ENCODE measurements around the gene KCNMB4.
"Not testable (repeated sequence)": the region's sequence is repeated elsewhere in the genome, so short reads cannot be mapped to it uniquely, and the experiment has no call there.

The KCNMB4 gene

DNA sequence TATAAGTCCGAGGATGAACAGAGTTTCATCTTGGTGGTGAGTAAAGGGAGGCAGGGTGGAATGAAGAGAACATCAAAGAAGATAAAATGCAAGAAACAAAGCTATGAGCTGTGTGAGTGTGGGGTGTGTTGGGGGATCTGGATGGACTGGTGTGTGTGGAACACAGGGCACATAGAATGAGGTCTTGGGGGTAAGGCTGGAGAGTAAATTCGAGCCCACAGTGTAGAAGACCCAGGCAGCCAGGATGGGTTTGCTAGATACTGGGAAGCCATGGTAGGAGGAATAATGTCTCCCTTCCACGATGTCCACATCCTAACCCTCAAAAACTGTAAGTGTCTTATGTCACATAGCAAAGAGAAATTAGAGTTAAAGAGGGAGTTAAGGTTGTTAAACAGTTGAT lies 6.8 kb downstream of the KCNMB4 start:
- no peak for DNase-seq (ENCODE audit: low read depth)

- DNase-seq (ENCODE audit: low read depth) = no peak
Observed at GRCh38 chr12:70379846-70380245, 13.8 kb downstream of the KCNMB4 start.

- no peak for DNase-seq (ENCODE audit: low read depth)
Observed at GRCh38 chr12:70383484-70383883, 17.4 kb downstream of the KCNMB4 start.

- DNase-seq (ENCODE audit: low read depth) = no peak
Observed at GRCh38 chr12:70383886-70384285, 17.8 kb downstream of the KCNMB4 start.

GRCh38 chr12:70386771-70387170 lies 20.7 kb downstream of the KCNMB4 start:
- no peak for DNase-seq (ENCODE audit: low read depth)

DNA sequence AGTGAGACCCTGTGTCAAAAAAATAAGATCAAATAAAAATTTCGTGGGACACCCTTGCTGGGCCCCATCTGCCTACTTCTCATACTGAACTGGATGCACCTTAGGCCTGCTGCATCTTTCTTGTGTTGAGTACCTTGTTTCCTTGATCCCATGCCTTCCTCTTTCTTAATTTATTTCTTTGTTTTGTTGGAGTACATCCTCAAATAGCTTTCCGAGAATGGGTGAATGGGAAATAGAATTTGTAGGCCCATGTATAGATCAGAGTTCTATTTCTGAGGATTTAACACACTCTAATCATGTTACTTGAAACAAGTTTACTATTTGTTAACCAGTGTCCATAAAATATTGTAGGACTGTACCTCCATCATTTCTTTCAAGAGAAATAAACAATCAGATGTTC lies 23.6 kb downstream of the KCNMB4 start:
- DNase-seq (ENCODE audit: low read depth) = no peak

GRCh38 chr12:70392631-70393030 lies 26.5 kb downstream of the KCNMB4 start:
- not testable (repeated sequence) for DNase-seq (ENCODE audit: low read depth)

DNA sequence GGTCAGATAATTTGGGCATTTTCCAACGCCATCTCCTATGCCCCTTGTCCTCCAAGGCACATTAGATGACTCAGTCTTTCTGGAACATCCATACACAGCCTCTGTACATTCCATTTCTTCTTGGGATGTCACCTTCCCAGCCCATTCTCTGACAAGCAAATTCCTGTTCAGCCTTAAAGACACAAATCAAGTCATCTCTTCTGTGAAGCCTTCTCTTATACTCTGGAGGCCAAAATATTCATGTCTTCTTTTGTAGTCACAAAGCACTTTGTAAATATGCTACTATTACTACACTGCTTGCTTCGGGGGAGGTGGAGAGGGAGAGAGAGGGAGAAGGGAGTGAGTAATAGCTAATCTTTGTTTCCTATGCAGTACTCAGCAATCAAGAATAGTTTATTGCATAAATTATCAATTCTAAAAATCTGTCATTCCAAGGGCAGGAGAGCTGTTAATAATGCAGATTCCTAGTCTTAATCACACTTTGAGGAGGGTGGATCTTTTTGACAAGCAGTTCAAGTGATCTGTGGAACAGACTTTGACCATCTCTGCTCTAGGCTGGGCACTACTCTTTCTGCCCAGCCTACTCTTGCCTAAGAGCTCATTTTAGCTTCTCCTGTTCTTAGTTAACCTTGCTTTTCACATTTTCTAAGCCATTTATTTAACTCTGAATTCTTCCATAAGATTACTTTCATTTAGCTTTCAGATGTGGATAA lies 27.9 kb downstream of the KCNMB4 start:
- no peak for DNase-seq (ENCODE audit: low read depth)

DNA sequence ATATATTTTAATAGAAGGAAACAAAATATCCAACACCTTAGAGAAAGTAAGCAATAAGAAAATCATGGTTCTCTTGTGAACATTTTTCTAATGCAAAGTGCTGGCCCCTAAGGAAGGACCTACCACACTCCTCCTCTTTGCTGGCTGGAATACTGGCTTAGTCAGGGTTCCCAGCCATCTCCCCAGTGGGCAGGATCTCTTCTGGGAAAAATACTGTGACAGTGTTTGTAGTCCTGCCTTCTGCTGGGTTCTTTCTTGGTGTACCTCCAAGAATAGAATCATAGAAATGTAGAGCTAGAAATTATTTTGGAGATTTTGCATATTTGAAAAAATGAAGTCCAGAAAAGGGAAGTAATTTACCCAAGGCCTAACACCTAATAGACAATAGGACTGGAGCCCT lies 31.9 kb downstream of the KCNMB4 start:
- no peak for DNase-seq (ENCODE audit: low read depth)

GRCh38 chr12:70398862-70399261 lies 32.8 kb downstream of the KCNMB4 start:
- no peak for DNase-seq (ENCODE audit: low read depth)

GRCh38 chr12:70399311-70399710 lies 33.2 kb downstream of the KCNMB4 start:
- no peak for DNase-seq (ENCODE audit: low read depth)

GRCh38 chr12:70400124-70400523 lies 34.0 kb downstream of the KCNMB4 start:
- no peak for DNase-seq (ENCODE audit: low read depth)

DNA sequence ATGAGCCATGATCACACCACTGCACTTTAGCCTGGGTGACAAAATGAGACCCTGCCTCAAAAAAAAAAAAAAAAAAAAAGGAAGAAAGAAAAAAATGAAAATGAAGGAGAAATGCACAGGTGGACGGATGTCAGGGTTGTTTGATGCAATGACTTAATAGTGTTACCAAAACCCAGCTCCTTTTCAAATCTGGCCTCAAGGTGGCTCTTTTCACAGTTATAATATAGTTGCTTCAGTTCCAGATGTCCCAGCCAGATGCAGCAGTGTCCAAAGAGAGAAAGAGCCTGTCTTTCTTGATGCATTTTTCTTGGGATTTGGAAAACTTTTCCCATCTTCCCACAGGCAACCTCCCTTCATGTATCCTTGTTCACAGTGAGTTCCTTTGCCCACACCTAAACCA lies 36.5 kb downstream of the KCNMB4 start:
- no peak for DNase-seq (ENCODE audit: low read depth)

GRCh38 chr12:70403826-70404225 lies 37.7 kb downstream of the KCNMB4 start:
- DNase-seq (ENCODE audit: low read depth) = no peak

DNA sequence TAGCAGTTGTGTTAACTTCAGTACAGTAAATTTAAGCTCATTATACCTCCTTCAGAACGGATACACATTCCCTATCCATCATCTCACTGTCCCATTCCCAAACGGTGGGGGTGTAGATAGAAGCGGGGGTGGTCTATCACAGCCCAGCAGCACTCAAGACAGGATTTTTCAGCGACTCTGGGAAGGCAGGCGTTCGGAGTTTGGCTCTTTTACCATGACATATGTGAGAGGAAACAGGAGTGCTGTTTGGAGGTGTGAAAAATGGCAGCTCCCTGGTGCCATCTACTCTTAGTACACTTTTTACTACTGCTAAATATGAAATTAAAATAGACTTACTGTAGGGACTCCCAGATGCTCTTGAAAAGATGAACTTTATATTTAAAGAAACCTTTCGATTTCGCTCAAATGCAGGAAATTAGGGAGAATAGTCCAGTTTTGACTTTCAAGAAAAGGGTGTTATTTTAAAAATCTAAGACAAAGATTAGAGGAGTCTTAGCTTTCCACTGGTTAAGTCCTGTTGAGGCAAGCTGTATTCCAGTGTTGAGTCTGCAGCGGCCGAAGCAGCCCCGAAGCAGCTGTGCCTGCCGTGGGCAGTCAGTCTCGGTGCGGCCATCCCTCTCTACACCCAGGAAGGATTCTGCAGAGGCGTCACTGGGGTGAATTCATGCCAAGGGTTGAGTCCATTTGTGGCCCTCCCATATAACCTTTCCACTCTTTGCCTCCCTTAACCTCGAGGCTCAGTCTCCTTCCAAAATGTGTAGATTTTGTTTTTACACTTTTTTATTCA lies 42.1 kb downstream of the KCNMB4 start:
- DNase-seq (ENCODE audit: low read depth) = no peak

DNA sequence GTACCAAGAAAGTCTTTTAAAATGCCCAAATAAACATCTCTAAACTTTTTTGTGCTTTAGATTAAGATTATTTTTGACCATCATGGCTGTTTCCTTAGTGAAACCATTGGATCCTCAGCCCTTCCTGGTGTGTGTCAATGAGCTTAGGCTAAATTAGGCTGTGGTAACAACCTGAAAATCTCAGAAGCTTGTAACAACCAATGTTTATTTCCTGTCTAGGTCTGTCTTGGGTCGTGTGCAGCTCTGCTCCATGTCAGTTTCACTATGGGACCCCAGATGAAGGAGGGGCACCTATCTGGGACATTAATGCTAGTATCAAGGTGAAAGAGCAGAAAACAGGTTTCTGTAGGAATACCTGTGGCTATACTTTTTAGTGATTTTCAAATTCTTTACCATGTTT lies 49.9 kb downstream of the KCNMB4 start:
- DNase-seq (ENCODE audit: low read depth) = no peak

DNA sequence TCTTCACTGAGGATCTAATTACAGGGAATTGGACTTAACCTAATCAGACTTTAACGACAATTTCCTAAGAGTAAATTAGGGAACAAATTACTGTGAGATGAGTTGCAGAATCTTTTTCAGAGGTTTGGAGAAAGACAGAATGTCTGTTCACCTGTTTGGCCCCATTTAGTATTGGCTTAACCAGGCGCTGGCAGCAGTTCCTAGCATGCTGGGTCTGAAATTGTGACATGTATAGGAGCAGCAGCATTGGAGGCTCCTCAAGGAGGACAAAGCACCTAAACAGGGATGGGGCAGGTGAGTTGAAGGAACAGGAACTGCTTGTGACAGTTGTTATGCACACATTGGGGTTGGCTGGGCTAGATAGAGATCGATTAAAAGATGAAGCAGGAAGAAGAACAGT lies 51.0 kb downstream of the KCNMB4 start:
- DNase-seq (ENCODE audit: low read depth) = no peak

- DNase-seq (ENCODE audit: low read depth) = no peak
Observed at GRCh38 chr12:70418101-70418500, 52.0 kb downstream of the KCNMB4 start.

DNA sequence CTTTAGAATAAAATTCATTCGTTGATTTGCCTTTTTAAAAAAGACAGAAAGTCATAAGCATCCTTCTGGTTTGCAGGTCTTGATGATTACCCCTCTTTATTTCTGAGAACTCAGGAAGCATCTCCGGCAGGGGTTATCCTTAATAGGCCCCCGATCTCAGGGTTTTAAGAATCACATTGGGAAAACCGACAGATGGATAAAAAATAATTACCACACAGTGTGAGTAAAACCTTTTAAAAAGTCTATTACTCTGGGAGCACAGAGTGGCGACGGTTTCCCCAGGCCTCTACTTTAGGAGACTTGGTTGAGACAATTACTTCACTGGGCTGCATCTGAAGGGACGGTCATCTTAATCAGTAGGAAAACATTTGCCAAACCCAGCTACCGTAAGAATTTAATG lies 56.5 kb downstream of the KCNMB4 start:
- DNase-seq (ENCODE audit: low read depth) = no peak

DNA sequence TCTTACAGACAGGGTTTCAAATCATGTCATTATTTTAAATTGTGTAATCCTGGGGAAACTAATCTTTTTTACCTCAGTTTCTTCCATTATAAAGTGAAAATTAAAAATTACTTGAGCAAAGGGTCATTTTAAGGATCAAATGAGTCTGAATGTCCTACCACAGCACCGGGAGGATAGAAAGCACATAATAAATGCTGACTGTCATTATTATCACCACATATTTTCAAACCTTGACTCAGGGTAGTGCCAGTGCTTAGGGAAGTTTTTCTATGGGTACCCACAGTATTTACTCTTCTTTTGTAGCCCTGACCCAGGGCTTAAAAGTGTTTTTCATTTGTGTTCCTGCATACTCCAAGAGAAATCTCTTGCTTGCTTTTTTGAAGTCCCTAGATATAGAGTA lies 60.5 kb downstream of the KCNMB4 start:
- no peak for DNase-seq (ENCODE audit: low read depth)

DNA sequence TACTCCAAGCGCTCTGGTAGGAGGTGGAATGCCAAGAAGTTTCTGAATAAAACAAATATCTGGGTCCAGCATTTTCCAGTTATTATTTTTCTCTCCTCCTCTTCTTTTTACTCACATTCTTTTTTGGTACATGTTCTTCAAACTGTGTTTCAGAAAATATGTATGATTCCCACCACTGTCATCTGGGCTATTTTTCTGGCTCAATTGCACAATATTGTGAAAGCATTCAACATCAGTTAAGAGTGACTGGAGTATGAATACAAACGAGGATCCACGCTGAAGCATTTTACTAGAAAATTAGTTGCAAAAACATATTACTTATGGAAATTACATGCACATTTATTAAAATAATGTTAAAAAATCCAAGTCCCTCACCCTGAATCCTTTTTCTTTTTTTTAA lies 61.5 kb downstream of the KCNMB4 start:
- no peak for DNase-seq (ENCODE audit: low read depth)

DNA sequence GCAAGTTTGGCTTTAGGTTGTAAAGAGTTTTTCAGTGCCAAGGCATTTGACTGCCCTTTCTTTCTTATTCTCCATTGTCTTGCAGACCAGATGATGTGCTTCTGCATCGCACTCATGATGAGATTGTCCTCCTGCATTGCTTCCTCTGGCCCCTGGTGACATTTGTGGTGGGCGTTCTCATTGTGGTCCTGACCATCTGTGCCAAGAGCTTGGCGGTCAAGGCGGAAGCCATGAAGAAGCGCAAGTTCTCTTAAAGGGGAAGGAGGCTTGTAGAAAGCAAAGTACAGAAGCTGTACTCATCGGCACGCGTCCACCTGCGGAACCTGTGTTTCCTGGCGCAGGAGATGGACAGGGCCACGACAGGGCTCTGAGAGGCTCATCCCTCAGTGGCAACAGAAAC lies 64.3 kb downstream of the KCNMB4 start:
- DNase-seq (ENCODE audit: low read depth) = no peak

DNA sequence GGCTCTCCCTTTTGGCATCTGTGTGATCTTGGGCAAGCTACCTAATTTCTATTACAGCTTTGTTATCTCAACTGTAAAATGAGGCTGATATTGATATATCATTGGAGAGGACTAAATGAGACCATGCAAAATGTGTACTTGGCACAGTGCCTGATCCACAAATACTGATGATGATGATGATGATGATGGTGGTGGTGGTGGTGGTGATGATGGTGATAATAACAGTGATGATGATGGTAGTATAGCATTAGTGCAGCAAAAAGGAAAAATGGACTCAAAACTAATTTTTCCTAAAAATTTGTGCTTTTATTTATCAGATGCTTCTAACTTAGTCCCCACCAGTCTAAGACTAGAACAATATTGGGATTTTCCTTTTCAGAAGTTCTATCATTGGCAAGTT lies 70.7 kb downstream of the KCNMB4 start:
- no peak for DNase-seq (ENCODE audit: low read depth)

Measured in T-helper 22 cell (primary cell).